Measurements from ENCODE around the gene RTL1. TPM values are rescaled to one million over a fixed set of nuclear protein-coding genes. Genes with fewer than 3 reads are reported as not detected.

Gene RTL1
- total and polyA plus RNA-seq, 2 of the 13 experiments (the other 11 are each of a cell fraction or from before 2014, with no cell fraction given), result not detected

GRCh38 chr14:100840286-100841065, 63.0 kb downstream of the RTL1 start (continued):
- TF ChIP-seq ZBTB10 (CRISPR knock-in tag; IDR thresholded peaks at IDR 0.05; ENCODE audit: borderline replicate concordance) (no peak), ZNF562 (CRISPR knock-in tag; IDR thresholded peaks at IDR 0.05; ENCODE audit: borderline replicate concordance) (no peak)
- TF ChIP-seq, protein P1, sequence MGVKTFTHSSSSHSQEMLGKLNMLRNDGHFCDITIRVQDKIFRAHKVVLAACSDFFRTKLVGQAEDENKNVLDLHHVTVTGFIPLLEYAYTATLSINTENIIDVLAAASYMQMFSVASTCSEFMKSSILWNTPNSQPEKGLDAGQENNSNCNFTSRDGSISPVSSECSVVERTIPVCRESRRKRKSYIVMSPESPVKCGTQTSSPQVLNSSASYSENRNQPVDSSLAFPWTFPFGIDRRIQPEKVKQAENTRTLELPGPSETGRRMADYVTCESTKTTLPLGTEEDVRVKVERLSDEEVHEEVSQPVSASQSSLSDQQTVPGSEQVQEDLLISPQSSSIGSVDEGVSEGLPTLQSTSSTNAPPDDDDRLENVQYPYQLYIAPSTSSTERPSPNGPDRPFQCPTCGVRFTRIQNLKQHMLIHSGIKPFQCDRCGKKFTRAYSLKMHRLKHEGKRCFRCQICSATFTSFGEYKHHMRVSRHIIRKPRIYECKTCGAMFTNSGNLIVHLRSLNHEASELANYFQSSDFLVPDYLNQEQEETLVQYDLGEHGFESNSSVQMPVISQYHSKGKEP (CRISPR knock-in tag; IDR thresholded peaks at IDR 0.05), result no peak

DNA sequence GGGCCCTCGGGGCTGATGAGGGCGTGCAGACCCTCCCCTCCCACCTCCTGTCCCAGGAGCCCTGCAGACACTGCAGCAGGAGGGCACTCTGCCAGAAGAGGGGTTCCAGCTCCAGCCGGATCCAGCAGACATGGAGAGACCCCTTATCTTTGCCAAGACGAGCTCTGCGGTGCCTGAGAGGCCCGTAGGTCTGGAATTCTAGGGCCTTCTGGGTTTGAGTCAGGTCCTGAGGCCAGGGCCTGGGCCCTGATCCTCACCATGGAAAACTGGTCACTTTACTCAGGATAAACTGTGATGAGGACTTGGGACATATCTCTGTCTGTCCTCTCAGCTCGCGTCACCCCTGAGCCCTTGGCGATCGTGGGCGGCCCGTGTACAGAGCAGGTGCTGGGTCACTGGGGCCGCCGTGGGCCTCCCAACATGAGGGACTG, 63.8 kb downstream of the RTL1 start:
- no peak overlapping the region for H2AFZ ChIP-seq (ENCODE audit: low read length)
- no peaks in the 10 kb centered on the region for H4K20me1 ChIP-seq (ENCODE audit: insufficient read depth, low read length)
- H3K36me3 ChIP-seq (replicated peaks in 1 of 2; ENCODE audit: control insufficient read depth in 1 of 2, insufficient read depth in 2 of 2, low read length in 2 of 2), result no peaks in the 10 kb centered on the region
- H3K4me2 ChIP-seq (ENCODE audit: low read depth, low read length), result no peak overlapping the region
- H3K4me1 ChIP-seq (ENCODE audit: insufficient read depth, low read length), result peaks cover 76% of the 10 kb centered on the region
- in situ Hi-C loops (cut with HindIII; ENCODE audit: extremely low pct_ligation_motif_present, low pct_unique_long_range_greater_than_20kb) (no loop called here), intact Hi-C loops (cut with micrococcal nuclease; ENCODE audit: unreplicated experiment) (no loop called here)
- CTCF ChIA-PET (ENCODE audit: low intra/inter-chr PET ratio, low total read pairs), result no interaction called here
- H3K9me3 ChIP-seq (ENCODE audit: low read length), result no peaks in the 10 kb centered on the region
- POLR2A ChIA-PET, result interaction anchor here (2.6 kb wide), 1 partner anchor 23 kb away, joined by 12 read pairs; no protein-coding TSS in a partner anchor
- no peak overlapping the region for H3K9ac ChIP-seq (ENCODE audit: insufficient read depth, low read depth, low read length)
- H3K27ac ChIP-seq (ENCODE audit: extremely low read length, insufficient read depth, low read length), result no peak overlapping the region
- 70% methylated on average over 2 of the region's 14 CpGs for WGBS (ENCODE audit: low lambda C conversion rate)
- no peaks in the 10 kb centered on the region for H3K27me3 ChIP-seq (ENCODE audit: control insufficient read depth in 1 of 2, insufficient read depth in 2 of 2, low read length in 2 of 2)
- DNase-seq (ENCODE audit: low spot score) (no peak), ATAC-seq (peak; percentile 21; the same call in 2 of the 3 replicates), FAIRE-seq (no peak)
- no peaks in the 10 kb centered on the region for H3K79me2 ChIP-seq (ENCODE audit: insufficient read depth, low read length)
- BruUV-seq (replicated peaks), result no TSS peak
- no peak overlapping the region for H3K4me3 ChIP-seq (replicated peaks in 1 of 3; ENCODE audit: insufficient read depth in 1 of 3, low read depth in 2 of 3, low read length in 3 of 3)
- TF ChIP-seq ZNF430 (CRISPR knock-in tag; IDR thresholded peaks at IDR 0.05), result no peak
- TF ChIP-seq TBX2 (CRISPR knock-in tag; IDR thresholded peaks at IDR 0.05; ENCODE audit: borderline replicate concordance), result no peak
- no peak for TF ChIP-seq ZNF350 (CRISPR knock-in tag; IDR thresholded peaks at IDR 0.05; ENCODE audit: borderline replicate concordance, low read depth)
- TF ChIP-seq ZNF747 (CRISPR knock-in tag; IDR thresholded peaks at IDR 0.05; ENCODE audit: borderline replicate concordance), result no peak
- TF ChIP-seq ZNF7 (CRISPR knock-in tag; IDR thresholded peaks at IDR 0.05), result no peak
- no peak for TF ChIP-seq ZNF24 (IDR thresholded peaks at IDR 0.05)
- TF ChIP-seq IKZF5 (CRISPR knock-in tag; IDR thresholded peaks at IDR 0.05), result no peak
- no peak for TF ChIP-seq ZSCAN30 (CRISPR knock-in tag; IDR thresholded peaks at IDR 0.05)
- no peak for TF ChIP-seq KDM2A (CRISPR knock-in tag; IDR thresholded peaks at IDR 0.05; ENCODE audit: borderline replicate concordance, low read depth)
- 0 out of 2 replicates have a peak, but pooled peaks have one; percentile 25 for TF ChIP-seq MXD1 (CRISPR knock-in tag; IDR thresholded peaks at IDR 0.05)
- TF ChIP-seq ATF7 (IDR thresholded peaks at IDR 0.05), result no peak
- no peak for TF ChIP-seq ATF7 (CRISPR knock-in tag; IDR thresholded peaks at IDR 0.05)
- no peak for TF ChIP-seq KAT7 (CRISPR knock-in tag; IDR thresholded peaks at IDR 0.05; ENCODE audit: borderline replicate concordance)
